OCI-LY1 (cell line): ENCODE results near the gene CNOT6L.
"Not testable (repeated sequence)": the region's sequence is repeated elsewhere in the genome, so short reads cannot be mapped to it uniquely, and the experiment has no call there.

ENCODE experiments used
- EZH2 ChIP-seq: fragments of 200-600 bp; sonication (generic), shearing (Covaris generic); IDR thresholded peaks from 2 replicates; pipeline ENCODE4 v1.8.0; 2017; ENCODE audit warnings: borderline replicate concordance, mixed run types, mild to moderate bottlenecking, antibody characterized with exemption, low read length, moderate library complexity, mixed read lengths
- TF ChIP-seq, protein P1 (sequence below): fragments of 200-600 bp; sonication (generic), shearing (Covaris generic); IDR thresholded peaks from 2 replicates; pipeline ENCODE4 v1.5.1; 2017; ENCODE audit warnings: mild to moderate bottlenecking, antibody characterized with exemption, low read length, moderate library complexity, mixed read lengths

GRCh38 chr4:77863341-77863740 lies 44.2 kb upstream of the CNOT6L start:
- TF ChIP-seq, protein P1, sequence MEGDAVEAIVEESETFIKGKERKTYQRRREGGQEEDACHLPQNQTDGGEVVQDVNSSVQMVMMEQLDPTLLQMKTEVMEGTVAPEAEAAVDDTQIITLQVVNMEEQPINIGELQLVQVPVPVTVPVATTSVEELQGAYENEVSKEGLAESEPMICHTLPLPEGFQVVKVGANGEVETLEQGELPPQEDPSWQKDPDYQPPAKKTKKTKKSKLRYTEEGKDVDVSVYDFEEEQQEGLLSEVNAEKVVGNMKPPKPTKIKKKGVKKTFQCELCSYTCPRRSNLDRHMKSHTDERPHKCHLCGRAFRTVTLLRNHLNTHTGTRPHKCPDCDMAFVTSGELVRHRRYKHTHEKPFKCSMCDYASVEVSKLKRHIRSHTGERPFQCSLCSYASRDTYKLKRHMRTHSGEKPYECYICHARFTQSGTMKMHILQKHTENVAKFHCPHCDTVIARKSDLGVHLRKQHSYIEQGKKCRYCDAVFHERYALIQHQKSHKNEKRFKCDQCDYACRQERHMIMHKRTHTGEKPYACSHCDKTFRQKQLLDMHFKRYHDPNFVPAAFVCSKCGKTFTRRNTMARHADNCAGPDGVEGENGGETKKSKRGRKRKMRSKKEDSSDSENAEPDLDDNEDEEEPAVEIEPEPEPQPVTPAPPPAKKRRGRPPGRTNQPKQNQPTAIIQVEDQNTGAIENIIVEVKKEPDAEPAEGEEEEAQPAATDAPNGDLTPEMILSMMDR, result not testable (repeated sequence)
- not testable (repeated sequence) for TF ChIP-seq EZH2
